ENCODE data around the gene ACOX1.

Gene ACOX1

DNA sequence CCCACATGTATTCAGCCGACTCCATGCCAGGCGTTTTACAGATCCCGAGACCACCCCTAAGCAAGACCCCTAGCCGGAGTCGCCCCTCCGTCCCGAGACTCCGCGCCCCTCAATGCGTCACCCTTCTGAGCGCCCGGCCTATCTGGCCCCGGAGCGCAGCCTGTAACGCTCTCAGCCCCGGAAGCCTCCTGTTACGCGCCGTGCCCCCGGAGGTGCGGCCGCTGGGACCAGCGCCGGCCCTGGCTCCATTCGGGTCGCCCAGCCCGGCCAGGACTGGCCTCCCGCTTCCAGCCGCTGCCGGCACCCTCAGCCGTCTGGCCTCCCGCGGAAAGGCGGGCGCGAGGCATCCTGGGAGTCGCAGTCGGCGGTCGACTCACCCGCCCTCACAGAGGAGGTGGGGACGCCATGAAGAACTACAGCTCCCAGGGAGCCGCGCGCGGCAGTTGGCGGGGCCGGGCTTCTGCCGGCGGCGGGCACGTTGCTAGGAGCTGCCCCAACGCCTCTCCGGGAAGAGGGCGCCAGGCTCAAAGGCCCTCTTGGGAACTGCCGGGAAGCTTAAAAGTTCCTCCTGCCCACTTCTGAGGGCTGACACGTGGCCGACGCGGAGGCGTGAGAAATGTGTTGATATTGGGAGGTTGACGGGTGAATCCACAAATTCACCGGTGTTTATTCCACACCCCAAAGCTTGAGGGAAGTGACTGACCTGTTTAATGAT is 38.1 kb downstream of the ACOX1 start, which contains the start of gene FBF1 (continued):
- peak; percentile 80 for TF ChIP-seq ZNF324 (tag by site-specific recombination; IDR thresholded peaks at IDR 0.05)
- TF ChIP-seq ZNF473 (tag by site-specific recombination; IDR thresholded peaks at IDR 0.05) = no peak
- TF ChIP-seq, protein P1, sequence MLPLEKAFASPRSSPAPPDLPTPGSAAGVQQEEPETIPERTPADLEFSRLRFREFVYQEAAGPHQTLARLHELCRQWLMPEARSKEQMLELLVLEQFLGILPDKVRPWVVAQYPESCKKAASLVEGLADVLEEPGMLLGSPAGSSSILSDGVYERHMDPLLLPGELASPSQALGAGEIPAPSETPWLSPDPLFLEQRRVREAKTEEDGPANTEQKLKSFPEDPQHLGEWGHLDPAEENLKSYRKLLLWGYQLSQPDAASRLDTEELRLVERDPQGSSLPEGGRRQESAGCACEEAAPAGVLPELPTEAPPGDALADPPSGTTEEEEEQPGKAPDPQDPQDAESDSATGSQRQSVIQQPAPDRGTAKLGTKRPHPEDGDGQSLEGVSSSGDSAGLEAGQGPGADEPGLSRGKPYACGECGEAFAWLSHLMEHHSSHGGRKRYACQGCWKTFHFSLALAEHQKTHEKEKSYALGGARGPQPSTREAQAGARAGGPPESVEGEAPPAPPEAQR (tag by site-specific recombination; IDR thresholded peaks at IDR 0.05) = no peak
- no peak for TF ChIP-seq KLF9 (tag by site-specific recombination; IDR thresholded peaks at IDR 0.05; ENCODE audit: low read depth)
- 0 out of 2 replicates have a peak, but pooled peaks have one; percentile 37 for TF ChIP-seq ZBTB1 (tag by site-specific recombination; IDR thresholded peaks at IDR 0.05)
- no peak for TF ChIP-seq ZNF184 (tag by site-specific recombination; IDR thresholded peaks at IDR 0.05)
- TF ChIP-seq ZNF341 (tag by site-specific recombination; IDR thresholded peaks at IDR 0.05; ENCODE audit: low read depth) = peak; percentile 91
- no peak for TF ChIP-seq ZNF248 (tag by site-specific recombination; IDR thresholded peaks at IDR 0.05)
- no peak for TF ChIP-seq ZNF175 (tag by site-specific recombination; IDR thresholded peaks at IDR 0.05)
- TF ChIP-seq ZFP3 (tag by site-specific recombination; IDR thresholded peaks at IDR 0.05; ENCODE audit: low read depth) = no peak
- TF ChIP-seq ZNF777 (tag by site-specific recombination; IDR thresholded peaks at IDR 0.05; ENCODE audit: borderline replicate concordance) = no peak
- TF ChIP-seq ZNF776 (tag by site-specific recombination; IDR thresholded peaks at IDR 0.05; ENCODE audit: borderline replicate concordance) = no peak
- TF ChIP-seq ZNF404 (tag by site-specific recombination; IDR thresholded peaks at IDR 0.05) = no peak
- no peak for TF ChIP-seq ZNF48 (tag by site-specific recombination; IDR thresholded peaks at IDR 0.05)
- no peak for TF ChIP-seq ZNF830 (tag by site-specific recombination; IDR thresholded peaks at IDR 0.05; ENCODE audit: low read depth)
- TF ChIP-seq, protein P2, sequence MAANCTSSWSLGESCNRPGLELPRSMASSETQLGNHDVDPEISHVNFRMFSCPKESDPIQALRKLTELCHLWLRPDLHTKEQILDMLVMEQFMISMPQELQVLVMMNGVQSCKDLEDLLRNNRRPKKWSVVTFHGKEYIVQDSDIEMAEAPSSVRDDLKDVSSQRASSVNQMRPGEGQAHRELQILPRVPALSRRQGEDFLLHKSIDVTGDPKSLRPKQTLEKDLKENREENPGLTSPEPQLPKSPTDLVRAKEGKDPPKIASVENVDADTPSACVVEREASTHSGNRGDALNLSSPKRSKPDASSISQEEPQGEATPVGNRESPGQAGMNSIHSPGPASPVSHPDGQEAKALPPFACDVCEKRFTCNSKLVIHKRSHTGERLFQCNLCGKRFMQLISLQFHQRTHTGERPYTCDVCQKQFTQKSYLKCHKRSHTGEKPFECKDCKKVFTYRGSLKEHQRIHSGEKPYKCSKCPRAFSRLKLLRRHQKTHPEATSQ (tag by site-specific recombination; IDR thresholded peaks at IDR 0.05) = 0 out of 2 replicates have a peak, but pooled peaks have one; percentile 85
- TF ChIP-seq ZNF510 (tag by site-specific recombination; IDR thresholded peaks at IDR 0.05; ENCODE audit: insufficient replicate concordance) = no peak
- TF ChIP-seq, protein P3, sequence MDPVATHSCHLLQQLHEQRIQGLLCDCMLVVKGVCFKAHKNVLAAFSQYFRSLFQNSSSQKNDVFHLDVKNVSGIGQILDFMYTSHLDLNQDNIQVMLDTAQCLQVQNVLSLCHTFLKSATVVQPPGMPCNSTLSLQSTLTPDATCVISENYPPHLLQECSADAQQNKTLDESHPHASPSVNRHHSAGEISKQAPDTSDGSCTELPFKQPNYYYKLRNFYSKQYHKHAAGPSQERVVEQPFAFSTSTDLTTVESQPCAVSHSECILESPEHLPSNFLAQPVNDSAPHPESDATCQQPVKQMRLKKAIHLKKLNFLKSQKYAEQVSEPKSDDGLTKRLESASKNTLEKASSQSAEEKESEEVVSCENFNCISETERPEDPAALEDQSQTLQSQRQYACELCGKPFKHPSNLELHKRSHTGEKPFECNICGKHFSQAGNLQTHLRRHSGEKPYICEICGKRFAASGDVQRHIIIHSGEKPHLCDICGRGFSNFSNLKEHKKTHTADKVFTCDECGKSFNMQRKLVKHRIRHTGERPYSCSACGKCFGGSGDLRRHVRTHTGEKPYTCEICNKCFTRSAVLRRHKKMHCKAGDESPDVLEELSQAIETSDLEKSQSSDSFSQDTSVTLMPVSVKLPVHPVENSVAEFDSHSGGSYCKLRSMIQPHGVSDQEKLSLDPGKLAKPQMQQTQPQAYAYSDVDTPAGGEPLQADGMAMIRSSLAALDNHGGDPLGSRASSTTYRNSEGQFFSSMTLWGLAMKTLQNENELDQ (tag by site-specific recombination; IDR thresholded peaks at IDR 0.05; ENCODE audit: low read depth) = no peak
- TF ChIP-seq ZNF626 (tag by site-specific recombination; IDR thresholded peaks at IDR 0.05) = no peak
- peak; percentile 20; the same call in 1 of the 2 replicates for TF ChIP-seq GFI1B (tag by site-specific recombination; IDR thresholded peaks at IDR 0.05)
- TF ChIP-seq ZNF558 (tag by site-specific recombination; IDR thresholded peaks at IDR 0.05) = 0 out of 2 replicates have a peak, but pooled peaks have one; percentile 12
- TF ChIP-seq ZNF585B (tag by site-specific recombination; IDR thresholded peaks at IDR 0.05) = no peak
- TF ChIP-seq, protein P4, sequence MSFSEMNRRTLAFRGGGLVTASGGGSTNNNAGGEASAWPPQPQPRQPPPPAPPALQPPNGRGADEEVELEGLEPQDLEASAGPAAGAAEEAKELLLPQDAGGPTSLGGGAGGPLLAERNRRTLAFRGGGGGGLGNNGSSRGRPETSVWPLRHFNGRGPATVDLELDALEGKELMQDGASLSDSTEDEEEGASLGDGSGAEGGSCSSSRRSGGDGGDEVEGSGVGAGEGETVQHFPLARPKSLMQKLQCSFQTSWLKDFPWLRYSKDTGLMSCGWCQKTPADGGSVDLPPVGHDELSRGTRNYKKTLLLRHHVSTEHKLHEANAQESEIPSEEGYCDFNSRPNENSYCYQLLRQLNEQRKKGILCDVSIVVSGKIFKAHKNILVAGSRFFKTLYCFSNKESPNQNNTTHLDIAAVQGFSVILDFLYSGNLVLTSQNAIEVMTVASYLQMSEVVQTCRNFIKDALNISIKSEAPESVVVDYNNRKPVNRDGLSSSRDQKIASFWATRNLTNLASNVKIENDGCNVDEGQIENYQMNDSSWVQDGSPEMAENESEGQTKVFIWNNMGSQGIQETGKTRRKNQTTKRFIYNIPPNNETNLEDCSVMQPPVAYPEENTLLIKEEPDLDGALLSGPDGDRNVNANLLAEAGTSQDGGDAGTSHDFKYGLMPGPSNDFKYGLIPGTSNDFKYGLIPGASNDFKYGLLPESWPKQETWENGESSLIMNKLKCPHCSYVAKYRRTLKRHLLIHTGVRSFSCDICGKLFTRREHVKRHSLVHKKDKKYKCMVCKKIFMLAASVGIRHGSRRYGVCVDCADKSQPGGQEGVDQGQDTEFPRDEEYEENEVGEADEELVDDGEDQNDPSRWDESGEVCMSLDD (tag by site-specific recombination; IDR thresholded peaks at IDR 0.05) = peak; percentile 43
- TF ChIP-seq ZNF76 (tag by site-specific recombination; IDR thresholded peaks at IDR 0.05; ENCODE audit: borderline replicate concordance, low read depth) = peak; percentile 98
- TF ChIP-seq ZNF701 (tag by site-specific recombination; IDR thresholded peaks at IDR 0.05) = no peak
- peak; percentile 76 for TF ChIP-seq KLF16 (tag by site-specific recombination; IDR thresholded peaks at IDR 0.05)
- TF ChIP-seq ZNF16 (tag by site-specific recombination; IDR thresholded peaks at IDR 0.05; ENCODE audit: low read depth) = no peak
- TF ChIP-seq, protein P5, sequence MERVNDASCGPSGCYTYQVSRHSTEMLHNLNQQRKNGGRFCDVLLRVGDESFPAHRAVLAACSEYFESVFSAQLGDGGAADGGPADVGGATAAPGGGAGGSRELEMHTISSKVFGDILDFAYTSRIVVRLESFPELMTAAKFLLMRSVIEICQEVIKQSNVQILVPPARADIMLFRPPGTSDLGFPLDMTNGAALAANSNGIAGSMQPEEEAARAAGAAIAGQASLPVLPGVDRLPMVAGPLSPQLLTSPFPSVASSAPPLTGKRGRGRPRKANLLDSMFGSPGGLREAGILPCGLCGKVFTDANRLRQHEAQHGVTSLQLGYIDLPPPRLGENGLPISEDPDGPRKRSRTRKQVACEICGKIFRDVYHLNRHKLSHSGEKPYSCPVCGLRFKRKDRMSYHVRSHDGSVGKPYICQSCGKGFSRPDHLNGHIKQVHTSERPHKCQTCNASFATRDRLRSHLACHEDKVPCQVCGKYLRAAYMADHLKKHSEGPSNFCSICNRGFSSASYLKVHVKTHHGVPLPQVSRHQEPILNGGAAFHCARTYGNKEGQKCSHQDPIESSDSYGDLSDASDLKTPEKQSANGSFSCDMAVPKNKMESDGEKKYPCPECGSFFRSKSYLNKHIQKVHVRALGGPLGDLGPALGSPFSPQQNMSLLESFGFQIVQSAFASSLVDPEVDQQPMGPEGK (tag by site-specific recombination; IDR thresholded peaks at IDR 0.05) = peak; percentile 66
- TF ChIP-seq ZEB2 (tag by site-specific recombination; IDR thresholded peaks at IDR 0.05) = peak; percentile 75

All from HEK293 (cell line).